DLD1 (cell line): Measurements from ENCODE around the gene PAFAH1B2.
"Not testable (repeated sequence)": the region's sequence is repeated elsewhere in the genome, so short reads cannot be mapped to it uniquely, and the experiment has no call there.

Experiments used
- in situ Hi-C: cut with HindIII; loops from 2 replicates; pipeline ENCODE4 v1.10.0; 2017; ENCODE audit warnings: low sequenced_read_pairs

Gene PAFAH1B2

GRCh38 chr11:117200813-117201657 is 56.9 kb downstream of the PAFAH1B2 start:
- in situ Hi-C loops = no loop called here

- in situ Hi-C loops = no loop called here
Measured at GRCh38 chr11:117201658-117202305, 57.7 kb downstream of the PAFAH1B2 start.

- in situ Hi-C loops = no loop called here
Measured at GRCh38 chr11:117202386-117203068, 58.4 kb downstream of the PAFAH1B2 start.

- in situ Hi-C loops = no loop called here
Measured at GRCh38 chr11:117203069-117203407, 59.0 kb downstream of the PAFAH1B2 start.

- in situ Hi-C loops = no loop called here
Measured at GRCh38 chr11:117204283-117205080, 60.4 kb downstream of the PAFAH1B2 start.

- in situ Hi-C loops = no loop called here
Measured at GRCh38 chr11:117205211-117205818, 61.2 kb downstream of the PAFAH1B2 start.

GRCh38 chr11:117206111-117206510 is 62.0 kb downstream of the PAFAH1B2 start:
- in situ Hi-C loops = not testable (repeated sequence)

GRCh38 chr11:117206859-117207258 is 62.8 kb downstream of the PAFAH1B2 start:
- in situ Hi-C loops = not testable (repeated sequence)

GRCh38 chr11:117207481-117207880 is 63.4 kb downstream of the PAFAH1B2 start:
- in situ Hi-C loops = not testable (repeated sequence)

- in situ Hi-C loops = not testable (repeated sequence)
Measured at GRCh38 chr11:117208710-117209109, 64.6 kb downstream of the PAFAH1B2 start.

- in situ Hi-C loops = not testable (repeated sequence)
Measured at GRCh38 chr11:117209351-117210125, 65.5 kb downstream of the PAFAH1B2 start.

- in situ Hi-C loops = no loop called here
Measured at GRCh38 chr11:117210620-117211019, 66.5 kb downstream of the PAFAH1B2 start.

GRCh38 chr11:117212697-117213355 is 68.7 kb downstream of the PAFAH1B2 start:
- in situ Hi-C loops = no loop called here

GRCh38 chr11:117214404-117215110 is 70.5 kb downstream of the PAFAH1B2 start:
- in situ Hi-C loops = no loop called here

- in situ Hi-C loops = no loop called here
Measured at GRCh38 chr11:117217141-117218084, 73.3 kb downstream of the PAFAH1B2 start.

GRCh38 chr11:117218133-117218915 is 74.2 kb downstream of the PAFAH1B2 start:
- in situ Hi-C loops = no loop called here

GRCh38 chr11:117219001-117219400 is 74.9 kb downstream of the PAFAH1B2 start:
- in situ Hi-C loops = no loop called here
